ENCODE results near the gene MAGEB16.

DNA sequence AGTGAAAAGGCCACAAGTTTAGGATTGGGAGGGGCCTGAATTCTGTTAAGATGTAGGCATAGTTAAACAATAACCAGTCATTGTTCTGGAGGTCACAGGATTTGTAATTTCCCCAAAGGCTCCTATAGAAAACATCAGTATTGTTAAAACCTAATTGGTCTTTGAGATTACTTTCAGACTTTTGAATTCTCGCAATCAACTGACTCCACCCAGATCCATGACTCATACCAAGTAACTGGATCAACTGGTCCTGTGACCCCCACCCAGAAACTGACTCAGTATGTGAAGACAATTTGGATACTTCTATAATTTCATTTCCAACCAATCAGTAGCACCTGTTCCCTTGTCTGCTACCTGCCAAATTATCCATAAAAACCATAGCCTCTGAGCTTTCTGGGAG lies 28.4 kb downstream of the MAGEB16 start:
- TF ChIP-seq, protein P1, sequence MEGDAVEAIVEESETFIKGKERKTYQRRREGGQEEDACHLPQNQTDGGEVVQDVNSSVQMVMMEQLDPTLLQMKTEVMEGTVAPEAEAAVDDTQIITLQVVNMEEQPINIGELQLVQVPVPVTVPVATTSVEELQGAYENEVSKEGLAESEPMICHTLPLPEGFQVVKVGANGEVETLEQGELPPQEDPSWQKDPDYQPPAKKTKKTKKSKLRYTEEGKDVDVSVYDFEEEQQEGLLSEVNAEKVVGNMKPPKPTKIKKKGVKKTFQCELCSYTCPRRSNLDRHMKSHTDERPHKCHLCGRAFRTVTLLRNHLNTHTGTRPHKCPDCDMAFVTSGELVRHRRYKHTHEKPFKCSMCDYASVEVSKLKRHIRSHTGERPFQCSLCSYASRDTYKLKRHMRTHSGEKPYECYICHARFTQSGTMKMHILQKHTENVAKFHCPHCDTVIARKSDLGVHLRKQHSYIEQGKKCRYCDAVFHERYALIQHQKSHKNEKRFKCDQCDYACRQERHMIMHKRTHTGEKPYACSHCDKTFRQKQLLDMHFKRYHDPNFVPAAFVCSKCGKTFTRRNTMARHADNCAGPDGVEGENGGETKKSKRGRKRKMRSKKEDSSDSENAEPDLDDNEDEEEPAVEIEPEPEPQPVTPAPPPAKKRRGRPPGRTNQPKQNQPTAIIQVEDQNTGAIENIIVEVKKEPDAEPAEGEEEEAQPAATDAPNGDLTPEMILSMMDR (conservative IDR thresholded peaks at IDR 0.05): no peak
- TF ChIP-seq ZFX (IDR thresholded peaks at IDR 0.05): no peak
